Frontal cortex (tissue), 4 donors: ENCODE measurements around the gene TTLL5. TPM values are rescaled to one million over a fixed set of nuclear protein-coding genes. Genes with fewer than 3 reads are reported as not detected.

Experiments used
- DNase-seq, 2 donors: peaks; one replicate each; pipeline ENCODE4 v3.0.0; 2012; ENCODE audit warnings: low spot score in 2 of 2
- FAIRE-seq: peaks from 2 replicates; lab custom pipeline; 2012; peaks lifted over from hg19 to GRCh38; lab: Jason Lieb, UNC
- total RNA-seq: library from RNA; depleted of rRNA; stranded (reverse); fragments of >200 nt; gene quantifications from one replicate; pipeline ENCODE4 v1.2.3, GENCODE V29; 2014
- donor health status: control.
- donor health status: control.
- donor health status: control.

Gene TTLL5
- total RNA-seq, 1 donor from 2014 or later: 35.1 TPM

- DNase-seq (no peak), FAIRE-seq (no peak)
Measured at GRCh38 chr14:75773046-75773445, 112.0 kb downstream of the TTLL5 start.

- FAIRE-seq: no peak
- DNase-seq: no peak
Measured at GRCh38 chr14:75781096-75781495, 120.0 kb downstream of the TTLL5 start.

- DNase-seq (no peak), FAIRE-seq (no peak)
Measured at GRCh38 chr14:75783184-75783583, 122.1 kb downstream of the TTLL5 start.

GRCh38 chr14:75783602-75784313, 122.7 kb downstream of the TTLL5 start:
- no peak for DNase-seq
- no peak for FAIRE-seq

- FAIRE-seq: no peak
Measured at GRCh38 chr14:75784314-75784686, 123.3 kb downstream of the TTLL5 start.

GRCh38 chr14:75793806-75794205, 132.8 kb downstream of the TTLL5 start:
- DNase-seq: no peak
- FAIRE-seq: no peak

More at GRCh38 chr14:75784314-75784686, 123.3 kb downstream of the TTLL5 start:
- DNase-seq: no peak

GRCh38 chr14:75794615-75795038, 133.6 kb downstream of the TTLL5 start:
- peak; percentile 6 to 24 for DNase-seq
- peak; percentile 64 for FAIRE-seq

GRCh38 chr14:75800792-75801191, 139.7 kb downstream of the TTLL5 start:
- DNase-seq: no peak
- FAIRE-seq: no peak

- no peak for DNase-seq
- no peak for FAIRE-seq
Measured at GRCh38 chr14:75802486-75802885, 141.4 kb downstream of the TTLL5 start.

GRCh38 chr14:75803765-75804164, 142.7 kb downstream of the TTLL5 start:
- FAIRE-seq (no peak), DNase-seq (no peak)

- FAIRE-seq: no peak
Measured at GRCh38 chr14:75804570-75805275, 143.7 kb downstream of the TTLL5 start.

GRCh38 chr14:75805646-75806045, 144.6 kb downstream of the TTLL5 start:
- no peak for DNase-seq
- no peak for FAIRE-seq

More at GRCh38 chr14:75804570-75805275, 143.7 kb downstream of the TTLL5 start:
- no peak for DNase-seq

GRCh38 chr14:75806352-75806832, 145.3 kb downstream of the TTLL5 start:
- FAIRE-seq: no peak

GRCh38 chr14:75807667-75808360, 146.8 kb downstream of the TTLL5 start:
- FAIRE-seq: no peak

More at GRCh38 chr14:75806352-75806832, 145.3 kb downstream of the TTLL5 start:
- no peak for DNase-seq

GRCh38 chr14:75811136-75811829, 150.2 kb downstream of the TTLL5 start:
- no peak for FAIRE-seq
- no peak for DNase-seq

More at GRCh38 chr14:75807667-75808360, 146.8 kb downstream of the TTLL5 start:
- no peak for DNase-seq

- DNase-seq: no peak
Measured at GRCh38 chr14:75811872-75812499, 150.9 kb downstream of the TTLL5 start.

GRCh38 chr14:75812622-75813021, 151.6 kb downstream of the TTLL5 start:
- no peak for FAIRE-seq

More at GRCh38 chr14:75811872-75812499, 150.9 kb downstream of the TTLL5 start:
- FAIRE-seq: no peak

GRCh38 chr14:75820761-75821160, 159.7 kb downstream of the TTLL5 start:
- DNase-seq (no peak), FAIRE-seq (no peak)

More at GRCh38 chr14:75812622-75813021, 151.6 kb downstream of the TTLL5 start:
- DNase-seq: no peak

GRCh38 chr14:75821831-75822521, 160.9 kb downstream of the TTLL5 start:
- no peak for FAIRE-seq
- no peak for DNase-seq
